Mucosa of stomach (tissue), 1 donor: ENCODE results near the gene SHC3.

Experiments used
- H3K27me3 ChIP-seq: one replicate; pipeline ENCODE4 v1.7.0; 2013; ENCODE audit warnings: mild to moderate bottlenecking, low read length; ENCODE audit not compliant: control insufficient read depth, insufficient read depth
- H3K36me3 ChIP-seq: one replicate; pipeline ENCODE4 v1.7.0; 2013; ENCODE audit warnings: low read length; ENCODE audit not compliant: control insufficient read depth, insufficient read depth
- H3K4me1 ChIP-seq: one replicate; pipeline ENCODE4 v1.7.0; 2013; ENCODE audit warnings: mild to moderate bottlenecking, low read length; ENCODE audit not compliant: control insufficient read depth, insufficient read depth
- H3K4me3 ChIP-seq: one replicate; pipeline ENCODE4 v1.7.0; 2013; ENCODE audit warnings: low read length
- H3K9ac ChIP-seq: one replicate; pipeline ENCODE4 v1.7.0; 2013; ENCODE audit warnings: mild to moderate bottlenecking, low read length, moderate library complexity
- H3K9me3 ChIP-seq: one replicate; pipeline ENCODE4 v1.7.0; 2013; ENCODE audit warnings: mild to moderate bottlenecking, low read length, moderate library complexity; ENCODE audit not compliant: control insufficient read depth
- donor health status: Pancreatic carcinoma.

The SHC3 gene

GRCh38 chr9:88990729-88991065 is 187.9 kb downstream of the SHC3 start:
- H3K27me3 ChIP-seq, result peaks cover 12% of the 10 kb centered on the region

GRCh38 chr9:88990041-88990728 is 188.4 kb downstream of the SHC3 start:
- peaks cover 16% of the 10 kb centered on the region for H3K4me1 ChIP-seq
- H3K4me3 ChIP-seq, result no peak overlapping the region
- no peak overlapping the region for H3K9ac ChIP-seq
- no peaks in the 10 kb centered on the region for H3K9me3 ChIP-seq
- H3K36me3 ChIP-seq, result no peaks in the 10 kb centered on the region
- H3K27me3 ChIP-seq, result peaks cover 12% of the 10 kb centered on the region

More at GRCh38 chr9:88990729-88991065, 187.9 kb downstream of the SHC3 start:
- Histone ChIP-seq H3K4me1 (peaks cover 16% of the 10 kb centered on the region), H3K9me3 (no peaks in the 10 kb centered on the region), H3K4me3 (no peak overlapping the region), H3K9ac (no peak overlapping the region), H3K36me3 (no peaks in the 10 kb centered on the region)

- no peak overlapping the region for H3K9ac ChIP-seq
- H3K4me3 ChIP-seq, result no peak overlapping the region
- peaks cover 16% of the 10 kb centered on the region for H3K4me1 ChIP-seq
- no peaks in the 10 kb centered on the region for H3K36me3 ChIP-seq
- no peaks in the 10 kb centered on the region for H3K9me3 ChIP-seq
- H3K27me3 ChIP-seq, result peaks cover 12% of the 10 kb centered on the region
Measured at GRCh38 chr9:88988796-88989641, 189.6 kb downstream of the SHC3 start.

- H3K4me1 ChIP-seq, result peaks cover 9% of the 10 kb centered on the region
- H3K4me3 ChIP-seq, result no peak overlapping the region
- no peak overlapping the region for H3K9ac ChIP-seq
- H3K27me3 ChIP-seq, result peaks cover 11% of the 10 kb centered on the region
- no peaks in the 10 kb centered on the region for H3K9me3 ChIP-seq
- H3K36me3 ChIP-seq, result no peaks in the 10 kb centered on the region
Measured at GRCh38 chr9:88987661-88988060, 191.0 kb downstream of the SHC3 start.

GRCh38 chr9:88986776-88987175 is 191.8 kb downstream of the SHC3 start:
- Histone ChIP-seq H3K36me3 (no peaks in the 10 kb centered on the region), H3K4me1 (peaks cover 3% of the 10 kb centered on the region), H3K27me3 (peaks cover 3% of the 10 kb centered on the region), H3K4me3 (no peak overlapping the region), H3K9me3 (no peaks in the 10 kb centered on the region), H3K9ac (no peak overlapping the region)

- no peaks in the 10 kb centered on the region for H3K36me3 ChIP-seq
- H3K4me1 ChIP-seq, result no peaks in the 10 kb centered on the region
- H3K27me3 ChIP-seq, result no peaks in the 10 kb centered on the region
- no peak overlapping the region for H3K4me3 ChIP-seq
- H3K9ac ChIP-seq, result no peak overlapping the region
- no peaks in the 10 kb centered on the region for H3K9me3 ChIP-seq
Measured at GRCh38 chr9:88985616-88986015, 193.0 kb downstream of the SHC3 start.

- Histone ChIP-seq H3K36me3 (no peaks in the 10 kb centered on the region), H3K4me3 (no peak overlapping the region), H3K4me1 (no peaks in the 10 kb centered on the region), H3K27me3 (no peaks in the 10 kb centered on the region), H3K9me3 (no peaks in the 10 kb centered on the region), H3K9ac (no peak overlapping the region)
Measured at GRCh38 chr9:88984543-88984883, 194.1 kb downstream of the SHC3 start.

- Histone ChIP-seq H3K9me3 (no peaks in the 10 kb centered on the region), H3K4me3 (no peak overlapping the region), H3K36me3 (no peaks in the 10 kb centered on the region), H3K4me1 (no peaks in the 10 kb centered on the region), H3K9ac (no peak overlapping the region), H3K27me3 (no peaks in the 10 kb centered on the region)
Measured at GRCh38 chr9:88983865-88984542, 194.6 kb downstream of the SHC3 start.

GRCh38 chr9:88980740-88981203 is 197.8 kb downstream of the SHC3 start:
- Histone ChIP-seq H3K27me3 (no peaks in the 10 kb centered on the region), H3K9me3 (no peaks in the 10 kb centered on the region), H3K36me3 (no peaks in the 10 kb centered on the region), H3K4me3 (no peak overlapping the region), H3K9ac (no peak overlapping the region), H3K4me1 (no peaks in the 10 kb centered on the region)

GRCh38 chr9:88979791-88980190 is 198.8 kb downstream of the SHC3 start:
- no peaks in the 10 kb centered on the region for H3K27me3 ChIP-seq
- H3K36me3 ChIP-seq, result no peaks in the 10 kb centered on the region
- no peaks in the 10 kb centered on the region for H3K4me1 ChIP-seq
- H3K4me3 ChIP-seq, result no peak overlapping the region
- H3K9me3 ChIP-seq, result no peaks in the 10 kb centered on the region
- no peak overlapping the region for H3K9ac ChIP-seq

- H3K27me3 ChIP-seq, result no peaks in the 10 kb centered on the region
- H3K9ac ChIP-seq, result no peak overlapping the region
- H3K36me3 ChIP-seq, result no peaks in the 10 kb centered on the region
- no peak overlapping the region for H3K4me3 ChIP-seq
- H3K9me3 ChIP-seq, result no peaks in the 10 kb centered on the region
- H3K4me1 ChIP-seq, result no peaks in the 10 kb centered on the region
Measured at GRCh38 chr9:88979021-88979420, 199.6 kb downstream of the SHC3 start.

- no peaks in the 10 kb centered on the region for H3K9me3 ChIP-seq
- no peak overlapping the region for H3K4me3 ChIP-seq
- no peak overlapping the region for H3K9ac ChIP-seq
- H3K36me3 ChIP-seq, result no peaks in the 10 kb centered on the region
- H3K27me3 ChIP-seq, result no peaks in the 10 kb centered on the region
- H3K4me1 ChIP-seq, result no peaks in the 10 kb centered on the region
Measured at GRCh38 chr9:88978034-88978433, 200.6 kb downstream of the SHC3 start.
